ENCODE data around the gene IRAK3. TPM values are rescaled to one million over a fixed set of nuclear protein-coding genes. Genes with fewer than 3 reads are reported as not detected.

IRAK3 gene, protein sequence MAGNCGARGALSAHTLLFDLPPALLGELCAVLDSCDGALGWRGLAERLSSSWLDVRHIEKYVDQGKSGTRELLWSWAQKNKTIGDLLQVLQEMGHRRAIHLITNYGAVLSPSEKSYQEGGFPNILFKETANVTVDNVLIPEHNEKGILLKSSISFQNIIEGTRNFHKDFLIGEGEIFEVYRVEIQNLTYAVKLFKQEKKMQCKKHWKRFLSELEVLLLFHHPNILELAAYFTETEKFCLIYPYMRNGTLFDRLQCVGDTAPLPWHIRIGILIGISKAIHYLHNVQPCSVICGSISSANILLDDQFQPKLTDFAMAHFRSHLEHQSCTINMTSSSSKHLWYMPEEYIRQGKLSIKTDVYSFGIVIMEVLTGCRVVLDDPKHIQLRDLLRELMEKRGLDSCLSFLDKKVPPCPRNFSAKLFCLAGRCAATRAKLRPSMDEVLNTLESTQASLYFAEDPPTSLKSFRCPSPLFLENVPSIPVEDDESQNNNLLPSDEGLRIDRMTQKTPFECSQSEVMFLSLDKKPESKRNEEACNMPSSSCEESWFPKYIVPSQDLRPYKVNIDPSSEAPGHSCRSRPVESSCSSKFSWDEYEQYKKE
- polyA plus RNA-seq (2013, experiment 1 of 2) = 0.50 TPM
- polyA plus RNA-seq (2013, experiment 2 of 2) = 0.39 TPM

DNA sequence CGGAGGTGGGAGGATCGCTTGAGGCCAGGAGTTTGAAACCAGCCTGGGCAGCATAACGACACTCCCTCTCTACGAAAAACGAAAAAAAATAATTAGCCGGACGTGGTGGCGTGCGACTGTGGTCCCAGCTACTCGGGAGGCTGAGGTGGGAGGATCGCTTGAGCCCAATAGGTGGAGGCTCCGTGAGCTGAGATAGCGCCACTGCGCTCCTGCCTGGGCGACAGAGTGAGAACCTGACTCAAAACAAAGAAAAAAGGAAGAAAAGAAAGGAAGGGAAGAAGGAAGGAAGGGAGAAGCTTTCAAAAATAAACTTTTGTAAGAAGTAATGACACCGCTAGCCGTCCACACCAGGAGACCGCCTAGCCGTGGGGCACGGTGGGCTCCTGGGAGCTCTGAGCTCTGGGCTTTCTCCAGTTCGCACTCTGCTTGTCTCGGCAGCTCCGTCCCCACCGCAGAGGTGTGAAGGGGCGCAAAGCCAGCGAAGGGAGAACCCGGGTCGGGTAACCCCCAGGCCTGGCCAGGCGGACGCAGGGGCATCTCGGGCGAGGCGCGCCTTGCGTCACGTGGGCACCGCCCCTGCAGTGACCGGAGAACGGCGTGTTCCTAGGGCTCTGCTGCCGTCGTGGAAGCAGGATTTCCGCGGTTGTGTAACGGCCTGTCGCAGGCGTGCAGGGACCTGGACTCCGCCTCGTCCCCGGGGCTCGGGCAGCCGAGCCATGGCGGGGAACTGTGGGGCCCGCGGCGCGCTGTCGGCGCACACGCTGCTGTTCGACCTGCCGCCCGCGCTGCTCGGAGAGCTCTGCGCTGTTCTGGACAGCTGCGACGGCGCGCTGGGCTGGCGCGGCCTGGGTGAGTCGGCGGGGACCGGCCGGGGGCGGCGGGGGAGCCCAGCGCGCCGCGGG, at the start of gene IRAK3:
IRAK3 (plus strand) TSS at position 631 of the 902 bp plus-strand sequence; CDS start at position 717, 86 bp downstream.
- no peak within 1 kb of the TSS for H2AK5ac ChIP-seq (ENCODE audit: low read depth, low read length)
- H3K4me2 ChIP-seq (ENCODE audit: insufficient read depth, low read length, poor library complexity, severe bottlenecking) = peak within 1 kb of the TSS; percentile 65
- peak within 1 kb of the TSS; percentile 47 for H2BK120ac ChIP-seq (ENCODE audit: low read depth, low read length)
- H3K36me3 ChIP-seq (replicated peaks in 1 of 2; ENCODE audit: control insufficient read depth in 2 of 2, insufficient read depth in 2 of 2, low read length in 2 of 2) = no peaks in the 10 kb centered on the region
- H3K23ac ChIP-seq (ENCODE audit: low read depth, low read length, poor library complexity) = peak within 1 kb of the TSS; percentile 85
- H3K9me3 ChIP-seq (replicated peaks in 1 of 2; ENCODE audit: control insufficient read depth in 2 of 2, insufficient read depth in 1 of 2, low read depth in 1 of 2, low read length in 2 of 2) = peaks cover 0 to 8% of the 10 kb centered on the region in 2 donors
- no peak within 1 kb of the TSS for H2BK5ac ChIP-seq (ENCODE audit: low read length)
- peak; percentile 29 for DNase-seq (ENCODE audit: low spot score)
- peaks cover 5 to 51% (median 21%) of the 10 kb centered on the region in 3 experiments for H3K27me3 ChIP-seq (ENCODE audit: control insufficient read depth in 3 of 3, insufficient read depth in 3 of 3, low read depth in 1 of 3, low read length in 3 of 3)
- peaks cover 0 to 3% of the 10 kb centered on the region in 2 donors for H3K4me1 ChIP-seq (ENCODE audit: control insufficient read depth in 2 of 2, insufficient read depth in 1 of 2, low read depth in 1 of 2, low read length in 2 of 2)
- no peak within 1 kb of the TSS for H4K91ac ChIP-seq (ENCODE audit: low read depth, low read length, poor library complexity)
- H3K27ac ChIP-seq (replicated peaks; ENCODE audit: low read length) = no peak within 1 kb of the TSS
- peak within 1 kb of the TSS; percentile 90 for H2AFZ ChIP-seq (ENCODE audit: low read length)
- peak within 1 kb of the TSS; percentile 92 for H3K18ac ChIP-seq (ENCODE audit: low read length)
- no peaks in the 10 kb centered on the region for H3K79me1 ChIP-seq (ENCODE audit: low read depth, low read length)
- H4K8ac ChIP-seq (ENCODE audit: low read depth, low read length) = no peak within 1 kb of the TSS
- no peak within 1 kb of the TSS for H2BK12ac ChIP-seq (ENCODE audit: low read length)
- peak within 1 kb of the TSS; percentile 87 for H2BK15ac ChIP-seq (ENCODE audit: low read length)
- H3K4ac ChIP-seq (ENCODE audit: low read length) = no peak within 1 kb of the TSS
- peak within 1 kb of the TSS; percentile 89 for H3K9ac ChIP-seq (ENCODE audit: low read depth, low read length, poor library complexity)
- peak within 1 kb of the TSS; percentile 28 to 84 for H3K4me3 ChIP-seq (ENCODE audit: low read length in 2 of 2)
- no CpG with 5 or more reads among the region's 82 CpGs for WGBS, 2 donors (ENCODE audit: extremely low coverage in 2 of 2, insufficient read length in 2 of 2, insufficient replicate concordance in 1 of 2)
- peak within 1 kb of the TSS; percentile 98 for H3K14ac ChIP-seq (ENCODE audit: low read length)

DNA sequence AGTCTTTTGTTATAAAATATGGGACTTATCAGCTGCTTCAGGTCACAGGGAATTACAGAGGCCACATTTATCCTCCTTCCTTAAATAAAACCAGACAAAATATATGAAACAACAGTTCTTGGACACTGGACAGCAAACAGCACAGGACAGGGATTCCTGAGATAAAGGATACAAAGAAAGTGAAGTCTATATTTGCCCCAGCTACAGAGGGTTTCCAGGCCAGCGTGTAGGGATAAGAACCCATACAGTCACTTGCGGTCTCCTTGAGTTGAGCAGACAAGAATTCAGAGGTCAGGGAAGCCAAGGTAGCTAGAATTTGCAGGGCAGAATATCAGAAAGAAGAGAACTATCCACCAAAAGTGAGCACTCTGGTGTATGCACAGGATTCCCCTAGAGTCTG, 49.7 kb upstream of the IRAK3 start:
- Histone ChIP-seq H3K9ac (ENCODE audit: low read depth, low read length, poor library complexity) (no peak overlapping the region), H2BK15ac (ENCODE audit: low read length) (no peak overlapping the region), H3K14ac (ENCODE audit: low read length) (no peak overlapping the region), H2BK120ac (ENCODE audit: low read depth, low read length) (no peak overlapping the region), H3K27ac (replicated peaks; ENCODE audit: low read length) (no peak overlapping the region), H3K18ac (ENCODE audit: low read length) (no peak overlapping the region), H3K9me3 (replicated peaks in 1 of 2; ENCODE audit: control insufficient read depth in 2 of 2, insufficient read depth in 1 of 2, low read depth in 1 of 2, low read length in 2 of 2) (peaks cover 4 to 47% of the 10 kb centered on the region in 2 donors), H2BK5ac (ENCODE audit: low read length) (no peak overlapping the region), H2AK5ac (ENCODE audit: low read depth, low read length) (no peak overlapping the region), H3K4me2 (ENCODE audit: insufficient read depth, low read length, poor library complexity, severe bottlenecking) (no peak overlapping the region), H3K79me1 (ENCODE audit: low read depth, low read length) (no peaks in the 10 kb centered on the region), H3K27me3 (ENCODE audit: control insufficient read depth in 3 of 3, insufficient read depth in 3 of 3, low read depth in 1 of 3, low read length in 3 of 3) (peaks cover 0 to 3% (median 0%) of the 10 kb centered on the region in 3 experiments), H4K91ac (ENCODE audit: low read depth, low read length, poor library complexity) (no peak overlapping the region), H3K4me1 (ENCODE audit: control insufficient read depth in 2 of 2, insufficient read depth in 1 of 2, low read depth in 1 of 2, low read length in 2 of 2) (no peaks in the 10 kb centered on the region), H3K4me3 (ENCODE audit: low read length in 2 of 2) (no peak overlapping the region), H2BK12ac (ENCODE audit: low read length) (no peak overlapping the region), H2AFZ (ENCODE audit: low read length) (no peak overlapping the region), H4K8ac (ENCODE audit: low read depth, low read length) (no peak overlapping the region), H3K23ac (ENCODE audit: low read depth, low read length, poor library complexity) (no peak overlapping the region), H3K4ac (ENCODE audit: low read length) (no peak overlapping the region), H3K36me3 (replicated peaks in 1 of 2; ENCODE audit: control insufficient read depth in 2 of 2, insufficient read depth in 2 of 2, low read length in 2 of 2) (peaks cover 9 to 25% of the 10 kb centered on the region in 2 donors)
- WGBS, 2 donors (ENCODE audit: extremely low coverage in 2 of 2, insufficient read length in 2 of 2, insufficient replicate concordance in 1 of 2) = no CpG with 5 or more reads among the region's 2 CpGs
- no peak for DNase-seq (ENCODE audit: low spot score)

GRCh38 chr12:66140731-66141130, 48.3 kb upstream of the IRAK3 start:
- Histone ChIP-seq H3K4me3 (ENCODE audit: low read length in 2 of 2) (no peak overlapping the region), H2BK12ac (ENCODE audit: low read length) (no peak overlapping the region), H3K4me1 (ENCODE audit: control insufficient read depth in 2 of 2, insufficient read depth in 1 of 2, low read depth in 1 of 2, low read length in 2 of 2) (no peaks in the 10 kb centered on the region), H3K18ac (ENCODE audit: low read length) (no peak overlapping the region), H2BK120ac (ENCODE audit: low read depth, low read length) (no peak overlapping the region), H3K4me2 (ENCODE audit: insufficient read depth, low read length, poor library complexity, severe bottlenecking) (no peak overlapping the region), H3K4ac (ENCODE audit: low read length) (no peak overlapping the region), H3K23ac (ENCODE audit: low read depth, low read length, poor library complexity) (no peak overlapping the region), H3K36me3 (replicated peaks in 1 of 2; ENCODE audit: control insufficient read depth in 2 of 2, insufficient read depth in 2 of 2, low read length in 2 of 2) (peaks cover 9 to 25% of the 10 kb centered on the region in 2 donors), H3K9me3 (replicated peaks in 1 of 2; ENCODE audit: control insufficient read depth in 2 of 2, insufficient read depth in 1 of 2, low read depth in 1 of 2, low read length in 2 of 2) (peaks cover 4 to 47% of the 10 kb centered on the region in 2 donors), H3K9ac (ENCODE audit: low read depth, low read length, poor library complexity) (no peak overlapping the region), H4K91ac (ENCODE audit: low read depth, low read length, poor library complexity) (no peak overlapping the region), H3K14ac (ENCODE audit: low read length) (no peak overlapping the region), H2BK15ac (ENCODE audit: low read length) (no peak overlapping the region), H3K27ac (replicated peaks; ENCODE audit: low read length) (no peak overlapping the region), H4K8ac (ENCODE audit: low read depth, low read length) (no peak overlapping the region), H3K79me1 (ENCODE audit: low read depth, low read length) (no peaks in the 10 kb centered on the region), H2AFZ (ENCODE audit: low read length) (no peak overlapping the region), H2BK5ac (ENCODE audit: low read length) (no peak overlapping the region), H3K27me3 (ENCODE audit: control insufficient read depth in 3 of 3, insufficient read depth in 3 of 3, low read depth in 1 of 3, low read length in 3 of 3) (peaks cover 0 to 3% (median 0%) of the 10 kb centered on the region in 3 experiments), H2AK5ac (ENCODE audit: low read depth, low read length) (no peak overlapping the region)
- no peak for DNase-seq (ENCODE audit: low spot score)

All from neuronal stem cell (in vitro differentiated cells).